Measurements from ENCODE around the gene PRXL2C.
"Not testable (repeated sequence)": the region's sequence is repeated elsewhere in the genome, so short reads cannot be mapped to it uniquely, and the experiment has no call there.

PRXL2C gene

GRCh38 chr9:96621618-96622017 is 33.5 kb downstream of the PRXL2C start:
- Mint-ChIP-seq H3K27ac (no peak overlapping the region), H3K36me3 (ENCODE audit: low read depth) (no peaks in the 10 kb centered on the region), H3K4me3 (no peak overlapping the region), H3K9me3 (no peaks in the 10 kb centered on the region), H3K27me3 (peaks cover 51% of the 10 kb centered on the region), H3K4me1 (ENCODE audit: low read depth) (peaks cover 12% of the 10 kb centered on the region)
- DNase-seq = no peak

GRCh38 chr9:96620832-96621269 is 34.3 kb downstream of the PRXL2C start:
- H3K27ac Mint-ChIP-seq = no peak overlapping the region
- peaks cover 56% of the 10 kb centered on the region for H3K27me3 Mint-ChIP-seq
- no peaks in the 10 kb centered on the region for H3K36me3 Mint-ChIP-seq (ENCODE audit: low read depth)
- DNase-seq = no peak
- H3K9me3 Mint-ChIP-seq = no peaks in the 10 kb centered on the region
- H3K4me3 Mint-ChIP-seq = no peak overlapping the region
- peaks cover 12% of the 10 kb centered on the region for H3K4me1 Mint-ChIP-seq (ENCODE audit: low read depth)

GRCh38 chr9:96620181-96620514 is 35.0 kb downstream of the PRXL2C start:
- Mint-ChIP-seq H3K36me3 (ENCODE audit: low read depth) (no peaks in the 10 kb centered on the region), H3K4me3 (peak overlapping the region; percentile 68), H3K4me1 (ENCODE audit: low read depth) (peaks cover 12% of the 10 kb centered on the region), H3K27ac (no peak overlapping the region), H3K9me3 (no peaks in the 10 kb centered on the region), H3K27me3 (peaks cover 63% of the 10 kb centered on the region)
- no peak for DNase-seq

- peaks cover 12% of the 10 kb centered on the region for H3K4me1 Mint-ChIP-seq (ENCODE audit: low read depth)
- DNase-seq = peak; percentile 82
Observed at GRCh38 chr9:96619491-96620180, 35.5 kb downstream of the PRXL2C start, which contains the start of gene CDC14B. CDC14B (minus strand) TSS chr9:96619843; CDS start chr9:96619378, 465 bp downstream.

GRCh38 chr9:96619124-96619465 is 36.0 kb downstream of the PRXL2C start:
- Mint-ChIP-seq H3K9me3 (no peaks in the 10 kb centered on the region), H3K4me3 (no peak overlapping the region), H3K27ac (no peak overlapping the region), H3K36me3 (ENCODE audit: low read depth) (no peaks in the 10 kb centered on the region), H3K27me3 (peaks cover 69% of the 10 kb centered on the region), H3K4me1 (ENCODE audit: low read depth) (peaks cover 12% of the 10 kb centered on the region)
- peak; percentile 41 for DNase-seq

More at GRCh38 chr9:96619491-96620180, 35.5 kb downstream of the PRXL2C start, which contains the start of gene CDC14B:
- peak within 1 kb of the TSS; percentile 68 for H3K4me3 Mint-ChIP-seq
- no peak within 1 kb of the TSS for H3K27ac Mint-ChIP-seq
- no peaks in the 10 kb centered on the region for H3K9me3 Mint-ChIP-seq
- H3K27me3 Mint-ChIP-seq = peaks cover 68% of the 10 kb centered on the region
- no peaks in the 10 kb centered on the region for H3K36me3 Mint-ChIP-seq (ENCODE audit: low read depth)

- DNase-seq = peak; percentile 47
- Mint-ChIP-seq H3K9me3 (no peaks in the 10 kb centered on the region), H3K27ac (no peak overlapping the region), H3K4me3 (peak overlapping the region; percentile 64), H3K27me3 (peaks cover 68% of the 10 kb centered on the region), H3K4me1 (ENCODE audit: low read depth) (peaks cover 12% of the 10 kb centered on the region), H3K36me3 (ENCODE audit: low read depth) (no peaks in the 10 kb centered on the region)
Observed at GRCh38 chr9:96618209-96619123, 36.7 kb downstream of the PRXL2C start.

GRCh38 chr9:96617439-96618185 is 37.5 kb downstream of the PRXL2C start:
- H3K4me1 Mint-ChIP-seq (ENCODE audit: low read depth) = peaks cover 12% of the 10 kb centered on the region
- H3K4me3 Mint-ChIP-seq = peak overlapping the region; percentile 64
- DNase-seq = no peak
- no peak overlapping the region for H3K27ac Mint-ChIP-seq
- no peaks in the 10 kb centered on the region for H3K36me3 Mint-ChIP-seq (ENCODE audit: low read depth)
- H3K27me3 Mint-ChIP-seq = peaks cover 73% of the 10 kb centered on the region
- H3K9me3 Mint-ChIP-seq = no peaks in the 10 kb centered on the region

GRCh38 chr9:96616817-96617438 is 38.2 kb downstream of the PRXL2C start:
- no peaks in the 10 kb centered on the region for H3K9me3 Mint-ChIP-seq
- DNase-seq = no peak
- peaks cover 76% of the 10 kb centered on the region for H3K27me3 Mint-ChIP-seq
- H3K4me1 Mint-ChIP-seq (ENCODE audit: low read depth) = peaks cover 12% of the 10 kb centered on the region
- no peaks in the 10 kb centered on the region for H3K36me3 Mint-ChIP-seq (ENCODE audit: low read depth)
- H3K27ac Mint-ChIP-seq = no peak overlapping the region
- H3K4me3 Mint-ChIP-seq = no peak overlapping the region

- peaks cover 76% of the 10 kb centered on the region for H3K27me3 Mint-ChIP-seq
- H3K36me3 Mint-ChIP-seq (ENCODE audit: low read depth) = no peaks in the 10 kb centered on the region
- H3K4me3 Mint-ChIP-seq = no peak overlapping the region
- no peaks in the 10 kb centered on the region for H3K9me3 Mint-ChIP-seq
- peaks cover 9% of the 10 kb centered on the region for H3K4me1 Mint-ChIP-seq (ENCODE audit: low read depth)
- no peak overlapping the region for H3K27ac Mint-ChIP-seq
- DNase-seq = no peak
Observed at GRCh38 chr9:96615411-96615810, 39.7 kb downstream of the PRXL2C start.

GRCh38 chr9:96614664-96615063 is 40.5 kb downstream of the PRXL2C start:
- H3K4me1 Mint-ChIP-seq (ENCODE audit: low read depth); H3K27ac Mint-ChIP-seq; H3K9me3 Mint-ChIP-seq; H3K4me3 Mint-ChIP-seq; H3K36me3 Mint-ChIP-seq (ENCODE audit: low read depth); DNase-seq: not testable (repeated sequence)
- H3K27me3 Mint-ChIP-seq = peaks cover 74% of the 10 kb centered on the region

GRCh38 chr9:96612966-96613589 is 42.0 kb downstream of the PRXL2C start:
- no peaks in the 10 kb centered on the region for H3K36me3 Mint-ChIP-seq (ENCODE audit: low read depth)
- peaks cover 1% of the 10 kb centered on the region for H3K4me1 Mint-ChIP-seq (ENCODE audit: low read depth)
- no peak overlapping the region for H3K4me3 Mint-ChIP-seq
- peaks cover 82% of the 10 kb centered on the region for H3K27me3 Mint-ChIP-seq
- H3K27ac Mint-ChIP-seq = no peak overlapping the region
- DNase-seq = no peak
- no peaks in the 10 kb centered on the region for H3K9me3 Mint-ChIP-seq

- H3K27ac Mint-ChIP-seq = no peak overlapping the region
- H3K27me3 Mint-ChIP-seq = peaks cover 79% of the 10 kb centered on the region
Observed at GRCh38 chr9:96612105-96612965, 42.8 kb downstream of the PRXL2C start.

GRCh38 chr9:96611302-96611701 is 43.8 kb downstream of the PRXL2C start:
- Mint-ChIP-seq H3K4me1 (ENCODE audit: low read depth) (no peaks in the 10 kb centered on the region), H3K27me3 (peaks cover 72% of the 10 kb centered on the region), H3K36me3 (ENCODE audit: low read depth) (no peaks in the 10 kb centered on the region)

More at GRCh38 chr9:96612105-96612965, 42.8 kb downstream of the PRXL2C start:
- Mint-ChIP-seq H3K4me1 (ENCODE audit: low read depth) (no peaks in the 10 kb centered on the region), H3K9me3 (no peaks in the 10 kb centered on the region), H3K4me3 (no peak overlapping the region), H3K36me3 (ENCODE audit: low read depth) (no peaks in the 10 kb centered on the region)
- no peak for DNase-seq

More at GRCh38 chr9:96611302-96611701, 43.8 kb downstream of the PRXL2C start:
- H3K27ac Mint-ChIP-seq = no peak overlapping the region
- no peaks in the 10 kb centered on the region for H3K9me3 Mint-ChIP-seq
- no peak overlapping the region for H3K4me3 Mint-ChIP-seq
- no peak for DNase-seq
